Measurements from ENCODE around the gene NDRG2. TPM values are rescaled to one million over a fixed set of nuclear protein-coding genes. Genes with fewer than 3 reads are reported as not detected.

NDRG2 gene
- total and polyA plus RNA-seq, 9 of the 15 experiments (the other 6 are each of a cell fraction or from before 2014, with no cell fraction given): 10.1 to 105 (median 41.0) TPM

- TF ChIP-seq IRF1 (CRISPR knock-in tag; IDR thresholded peaks at IDR 0.05; ENCODE audit: borderline replicate concordance) (no peak), ZC3H11A (IDR thresholded peaks at IDR 0.05; ENCODE audit: low read depth, low read length) (no peak)
Observed at GRCh38 chr14:21015312-21015711, 9.5 kb downstream of the NDRG2 start (continued).

- BruUV-seq (replicated peaks): no TSS peak
- intact Hi-C loops (cut with micrococcal nuclease): loop anchor here (1.0 to 2.0 kb wide), 3 partner anchors 26 to 80 kb away; no protein-coding TSS in a partner anchor
- 0% methylated on average over 4 of the region's 4 CpGs for WGBS (ENCODE audit: insufficient coverage, low coverage, missing lambda C conversion rate)
- TF ChIP-seq XRCC5 (IDR thresholded peaks at IDR 0.05; ENCODE audit: low read depth, low read length): 0 out of 2 replicates have a peak, but pooled peaks have one; percentile 32
- peak; percentile 92 for TF ChIP-seq REST (IDR thresholded peaks at IDR 0.05; ENCODE audit: borderline replicate concordance)
- TF ChIP-seq REST (CRISPR knock-in tag; IDR thresholded peaks at IDR 0.05; ENCODE audit: low read depth): no peak
- TF ChIP-seq MEIS2 (IDR thresholded peaks at IDR 0.05; ENCODE audit: partially characterized antibody): peak; percentile 68
- TF ChIP-seq CC2D1A (IDR thresholded peaks at IDR 0.05): peak; percentile 81; the same call in 1 of the 2 replicates
- 0 out of 2 replicates have a peak, but pooled peaks have one; percentile 27 for TF ChIP-seq TEAD4 (IDR thresholded peaks at IDR 0.05; ENCODE audit: low read length)
- no peak for TF ChIP-seq TEAD4 (CRISPR knock-in tag; IDR thresholded peaks at IDR 0.05; ENCODE audit: borderline replicate concordance)
- no peak for TF ChIP-seq ATF1 (CRISPR knock-in tag; IDR thresholded peaks at IDR 0.05)
- TF ChIP-seq ATF1 (tag; IDR thresholded peaks at IDR 0.05): 0 out of 2 replicates have a peak, but pooled peaks have one; percentile 26
- peak; percentile 88 for TF ChIP-seq ARID2 (IDR thresholded peaks at IDR 0.05)
- peak; percentile 90 for TF ChIP-seq SMC3 (conservative IDR thresholded peaks at IDR 0.05; ENCODE audit: insufficient read depth, low read depth, low read length)
- TF ChIP-seq ZNF431 (CRISPR knock-in tag; IDR thresholded peaks at IDR 0.05): no peak
Observed at GRCh38 chr14:21014761-21015190, 10.1 kb downstream of the NDRG2 start.

More at GRCh38 chr14:21014761-21015190, 10.1 kb downstream of the NDRG2 start:
- ATAC-seq: peak; percentile 95
- H3K9me3 ChIP-seq (replicated peaks; ENCODE audit: control insufficient read depth, insufficient read depth, low read depth, low read length): no peaks in the 10 kb centered on the region
- POLR2A ChIA-PET: interaction anchor here (0.7 to 3.0 kb wide), 10 partner anchors 9 to 189 kb away, joined by 3 to 15 read pairs (median 4); partner anchors contain the start of gene NDRG2
- H3K79me2 ChIP-seq (ENCODE audit: control insufficient read depth, insufficient read depth, low read length): no peaks in the 10 kb centered on the region
- no peak overlapping the region for H3K9ac ChIP-seq (ENCODE audit: insufficient read depth in 1 of 2, low read depth in 2 of 2, low read length in 2 of 2)
- H3K36me3 ChIP-seq (ENCODE audit: control insufficient read depth, insufficient read depth, low read length): peaks cover 23% of the 10 kb centered on the region; the same call in 1 of the 3 replicates
- H3K4me3 ChIP-seq: no peak overlapping the region
- no peak overlapping the region for H3K27ac ChIP-seq (ENCODE audit: extremely low read depth, low read depth, low read length)
- in situ Hi-C loops (cut with MboI): no loop called here
- 0 out of 2 replicates have a peak overlapping the region, but pooled peaks have one; percentile 19 for H2AFZ ChIP-seq (ENCODE audit: low read depth, low read length)
- no peak overlapping the region for H3K4me2 ChIP-seq (ENCODE audit: insufficient read depth, low read length)
- FAIRE-seq: peak; percentile 95
- peaks cover 0 to 7% of the 10 kb centered on the region in 2 experiments; a peak in 1 of 5 replicates for H3K4me1 ChIP-seq (replicated peaks in 1 of 2; ENCODE audit: control insufficient read depth in 2 of 2, insufficient read depth in 2 of 2, low read length in 2 of 2)
- no peaks in the 10 kb centered on the region for H3K27me3 ChIP-seq (ENCODE audit: control insufficient read depth in 2 of 2, insufficient read depth in 2 of 2, low read length in 2 of 2)
- peak; percentile 59 to 88 (median 60) for DNase-seq (ENCODE audit: extremely low read depth in 1 of 4, low spot score in 3 of 4)
- H3K9me1 ChIP-seq (ENCODE audit: control insufficient read depth, insufficient read depth, low read length): no peaks in the 10 kb centered on the region
- H4K20me1 ChIP-seq (replicated peaks; ENCODE audit: control insufficient read depth, insufficient read depth, low read length): no peaks in the 10 kb centered on the region
- CTCF ChIA-PET (ENCODE audit: low intra/inter-chr PET ratio): interaction anchor here (0.6 to 2.5 kb wide), 6 partner anchors 25 to 93 kb away, joined by 3 to 33 read pairs (median 4); no protein-coding TSS in a partner anchor

Measured in K562 (cell line).